B cell (primary cell): ENCODE data around the gene CLDN4. TPM values are rescaled to one million over a fixed set of nuclear protein-coding genes. Genes with fewer than 3 reads are reported as not detected.

Experiments used
- ATAC-seq: fragments of 200-7000 bp; cut with Tn5 transposase; one replicate; pipeline ENCODE4 v1.10.0; 2021; ENCODE audit warnings: low read depth, mild to moderate bottlenecking, moderate number of reproducible peaks, moderate library complexity
- CTCF ChIA-PET: fragments of 350-600 bp; sonication (Branson Sonifier 250); formaldehyde crosslinking; loops from one replicate; lab custom pipeline; 2021; ENCODE audit warnings: antibody characterized with exemption, inconsistent platforms; lab: Charles Lee
- POLR2A ChIA-PET: fragments of 350-600 bp; sonication (Branson Sonifier 250); formaldehyde crosslinking; loops from one replicate; lab custom pipeline; 2021; ENCODE audit warnings: antibody characterized with exemption; lab: Charles Lee
- DNase-seq: peaks from one replicate; pipeline ENCODE4 v3.0.0; 2013
- H2AFZ ChIP-seq: 2 replicates; pipeline ENCODE4 v1.6.1; 2012; ENCODE audit warnings: mild to moderate bottlenecking, low read depth, low read length; ENCODE audit not compliant: insufficient read depth, poor library complexity, severe bottlenecking
- H3K27ac ChIP-seq, 2 donors: 1 replicate in 1 of 2; 2 replicates in 1 of 2; pipeline ENCODE4 v1.5.1; 2012 to 2013; ENCODE audit warnings: low read length in 2 of 2, mild to moderate bottlenecking in 2 of 2, moderate library complexity in 1 of 2
- H3K27me3 ChIP-seq, 4 experiments: fragments of 200-600 bp in 1 of 4; sonication (generic) in 1 of 4; replicated peaks in 1 of 4; 1 replicate in 2 of 4; 2 replicates in 2 of 4; pipeline versions ENCODE4 v1.6.1 to v1.7.0; 2013 to 2016; ENCODE audit warnings: low read length in 3 of 4, mild to moderate bottlenecking in 2 of 4, mixed read lengths in 1 of 4, moderate library complexity in 1 of 4; ENCODE audit not compliant: insufficient read depth in 4 of 4, control insufficient read depth in 3 of 4; ENCODE audit errors: control extremely low read depth in 1 of 4
- H3K36me3 ChIP-seq, 2 experiments: replicated peaks in 1 of 2; 1 replicate in 1 of 2; 2 replicates in 1 of 2; pipeline versions ENCODE4 v1.6.1 to v1.7.1; 2013; ENCODE audit warnings: low read length in 1 of 2; ENCODE audit not compliant: insufficient read depth in 2 of 2, control insufficient read depth in 1 of 2; ENCODE audit errors: control extremely low read depth in 1 of 2, extremely low read depth in 1 of 2
- H3K4me1 ChIP-seq, 2 donors: fragments of 200-600 bp in 1 of 2; sonication (generic) in 1 of 2; 1 replicate in 1 of 2; 2 replicates in 1 of 2; pipeline versions ENCODE4 v1.5.1 to v1.6.1; 2013 to 2017; ENCODE audit warnings: low read length in 2 of 2; ENCODE audit not compliant: control insufficient read depth in 2 of 2, insufficient read depth in 2 of 2
- H3K4me2 ChIP-seq: replicated peaks from 2 replicates; pipeline ENCODE3; 2012; ENCODE audit warnings: mild to moderate bottlenecking, low read depth, low read length; ENCODE audit not compliant: poor library complexity, severe bottlenecking
- H3K4me3 ChIP-seq, 5 experiments: fragments of 200-600 bp in 1 of 5; sonication (generic) in 1 of 5; 1 replicate in 3 of 5; 2 replicates in 2 of 5; pipeline versions ENCODE4 v1.5.1 to v1.7.0; 2011 to 2016; ENCODE audit warnings: low read length in 4 of 5, mild to moderate bottlenecking in 4 of 5, low read depth in 2 of 5, control low read depth in 1 of 5, moderate library complexity in 1 of 5; ENCODE audit not compliant: insufficient read depth in 1 of 5; ENCODE audit errors: control extremely low read depth in 1 of 5, extremely low read depth in 1 of 5
- H3K79me2 ChIP-seq: fragments of 200-600 bp; sonication (generic); one replicate; pipeline ENCODE4 v1.6.0; 2016; ENCODE audit warnings: low read length; ENCODE audit not compliant: control insufficient read depth, insufficient read depth
- H3K9ac ChIP-seq: fragments of 200-600 bp; sonication (generic); 2 replicates; pipeline ENCODE4 v1.6.1; 2017; ENCODE audit warnings: mild to moderate bottlenecking, low read length, moderate library complexity
- H3K9me3 ChIP-seq, 3 donors: one replicate each; pipeline versions ENCODE4 v1.6.1 to v1.7.1; 2013; ENCODE audit warnings: low read length in 2 of 3; ENCODE audit not compliant: control insufficient read depth in 2 of 3, insufficient read depth in 1 of 3; ENCODE audit errors: control extremely low read depth in 1 of 3
- H4K20me1 ChIP-seq: 2 replicates; pipeline ENCODE4 v1.6.0; 2012; ENCODE audit warnings: mild to moderate bottlenecking, low read length; ENCODE audit not compliant: insufficient read depth, control insufficient read depth, poor library complexity, severe bottlenecking
- H3K27ac Mint-ChIP-seq: one replicate; pipeline ENCODE4 v1.8.0; 2021; ENCODE audit warnings: mixed read lengths
- H3K27me3 Mint-ChIP-seq: one replicate; pipeline ENCODE4 v1.8.0; 2021; ENCODE audit warnings: mixed read lengths
- H3K4me1 Mint-ChIP-seq: one replicate; pipeline ENCODE4 v1.8.0; 2021; ENCODE audit warnings: mixed read lengths
- H3K4me3 Mint-ChIP-seq: one replicate; pipeline ENCODE4 v1.8.0; 2021; ENCODE audit warnings: mixed read lengths
- H3K9me3 Mint-ChIP-seq: one replicate; pipeline ENCODE4 v1.8.0; 2022; ENCODE audit warnings: mixed read lengths; ENCODE audit not compliant: insufficient read depth
- EZH2 ChIP-seq: IDR thresholded peaks from 2 replicates; pipeline ENCODE4 v1.6.1; 2012; ENCODE audit warnings: borderline replicate concordance, low read depth, mild to moderate bottlenecking, moderate library complexity, low read length; ENCODE audit not compliant: insufficient read depth, poor library complexity, severe bottlenecking
- WGBS: methylation state at CpG from one replicate; pipeline ENCODE4 v1.1.5; 2013; ENCODE audit warnings: missing lambda C conversion rate; ENCODE audit not compliant: insufficient coverage; 5-methylcytosine and 5-hydroxymethylcytosine counted together
- intact Hi-C: fragments of 100-400 bp; cut with micrococcal nuclease; formaldehyde crosslinking; loops from one replicate; pipeline ENCODE4 v1.10.0; 2022
- polyA plus RNA-seq: library from polyadenylated mRNA; depleted of rRNA; stranded (reverse); fragments of >200 nt; gene quantifications from 2 replicates; pipeline ENCODE4 v1.2.3, GENCODE V29; 2012
- total RNA-seq, 2 donors: library from RNA; stranded (reverse); fragments of 120-200 nt in 1 of 2; gene quantifications; 1 replicate in 1 of 2; 2 replicates in 1 of 2; pipeline versions ENCODE4 v1.2.3 to v1.2.4, GENCODE V29; 2013 to 2022
- TF ChIP-seq, protein P1 (sequence below): fragments of 200-600 bp; IDR thresholded peaks from one replicate; pipeline ENCODE4 v1.8.0; 2022; ENCODE audit warnings: antibody characterized with exemption, mild to moderate bottlenecking

CLDN4 gene
- total and polyA plus RNA-seq, 2 donors (not counting 1 experiment from before 2014, with no cell fraction given): 0.09 TPM; not detected in 1

DNA sequence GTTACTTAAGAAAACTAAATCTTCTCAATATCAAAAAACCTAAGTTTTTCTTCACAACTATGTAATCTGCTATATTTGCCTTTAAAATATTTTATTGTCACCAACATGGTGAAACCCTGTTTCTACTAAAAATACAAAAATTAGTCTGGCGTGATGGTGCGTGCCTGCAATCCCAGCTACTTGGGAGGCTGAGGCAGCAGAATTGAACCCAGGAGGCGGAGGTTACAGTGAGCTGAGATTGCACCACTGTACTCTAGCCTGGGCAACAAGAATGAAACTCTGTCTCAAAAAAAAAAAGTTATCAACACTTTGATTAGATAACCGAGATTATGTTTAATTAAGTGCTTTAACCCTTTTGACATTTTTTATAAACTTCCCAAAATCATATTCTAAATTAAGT, 28.3 kb upstream of the CLDN4 start:
- Histone ChIP-seq H4K20me1 (no peaks in the 10 kb centered on the region), H2AFZ (no peak overlapping the region), H3K79me2 (no peaks in the 10 kb centered on the region), H3K9ac (no peak overlapping the region), H3K4me2 (no peak overlapping the region), H3K4me1 (no peaks in the 10 kb centered on the region), H3K4me3 (no peak overlapping the region), H3K27ac (no peak overlapping the region), H3K9me3 (no peaks in the 10 kb centered on the region), H3K36me3 (no peaks in the 10 kb centered on the region), H3K27me3 (no peaks in the 10 kb centered on the region)
- H3K4me3 Mint-ChIP-seq: no peak overlapping the region
- no peaks in the 10 kb centered on the region for H3K9me3 Mint-ChIP-seq
- no peaks in the 10 kb centered on the region for H3K4me1 Mint-ChIP-seq
- POLR2A ChIA-PET: no interaction called here
- no peak for TF ChIP-seq EZH2
- TF ChIP-seq, protein P1, sequence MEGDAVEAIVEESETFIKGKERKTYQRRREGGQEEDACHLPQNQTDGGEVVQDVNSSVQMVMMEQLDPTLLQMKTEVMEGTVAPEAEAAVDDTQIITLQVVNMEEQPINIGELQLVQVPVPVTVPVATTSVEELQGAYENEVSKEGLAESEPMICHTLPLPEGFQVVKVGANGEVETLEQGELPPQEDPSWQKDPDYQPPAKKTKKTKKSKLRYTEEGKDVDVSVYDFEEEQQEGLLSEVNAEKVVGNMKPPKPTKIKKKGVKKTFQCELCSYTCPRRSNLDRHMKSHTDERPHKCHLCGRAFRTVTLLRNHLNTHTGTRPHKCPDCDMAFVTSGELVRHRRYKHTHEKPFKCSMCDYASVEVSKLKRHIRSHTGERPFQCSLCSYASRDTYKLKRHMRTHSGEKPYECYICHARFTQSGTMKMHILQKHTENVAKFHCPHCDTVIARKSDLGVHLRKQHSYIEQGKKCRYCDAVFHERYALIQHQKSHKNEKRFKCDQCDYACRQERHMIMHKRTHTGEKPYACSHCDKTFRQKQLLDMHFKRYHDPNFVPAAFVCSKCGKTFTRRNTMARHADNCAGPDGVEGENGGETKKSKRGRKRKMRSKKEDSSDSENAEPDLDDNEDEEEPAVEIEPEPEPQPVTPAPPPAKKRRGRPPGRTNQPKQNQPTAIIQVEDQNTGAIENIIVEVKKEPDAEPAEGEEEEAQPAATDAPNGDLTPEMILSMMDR: no peak
- CTCF ChIA-PET: no interaction called here
- H3K27me3 Mint-ChIP-seq: peaks cover 4% of the 10 kb centered on the region
- 100% methylated on average over 3 of the region's 4 CpGs for WGBS
- DNase-seq (no peak), ATAC-seq (no peak)
- no peak overlapping the region for H3K27ac Mint-ChIP-seq
- intact Hi-C loops: no loop called here

DNA sequence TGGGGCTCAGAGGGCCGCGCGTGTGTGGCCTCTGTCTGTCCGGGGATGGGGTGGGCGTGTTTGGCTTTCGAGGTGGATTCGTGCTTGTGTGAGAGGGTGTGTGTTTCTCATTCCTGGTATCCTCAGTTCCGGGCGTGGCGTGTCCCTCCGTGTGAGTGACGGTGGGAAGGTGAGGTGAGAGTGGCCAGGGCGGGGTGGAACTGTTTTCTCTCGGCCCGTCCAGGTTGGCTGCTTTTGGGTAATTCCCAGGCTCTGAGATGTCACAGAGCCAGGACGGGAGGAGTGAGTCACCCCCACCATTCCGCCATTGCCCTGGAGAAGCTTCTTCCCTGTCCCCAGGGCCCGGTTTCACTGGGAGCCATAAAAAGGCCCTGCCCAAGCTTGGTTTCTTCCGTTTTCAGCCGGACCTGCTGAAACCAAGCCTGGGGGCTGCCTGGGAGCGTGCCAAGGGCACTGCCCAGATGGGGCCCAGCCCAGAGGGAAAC, 21.3 kb upstream of the CLDN4 start:
- peaks cover 3% of the 10 kb centered on the region for H3K9me3 Mint-ChIP-seq
- Histone ChIP-seq H3K9me3 (peaks cover 2 to 23% (median 9%) of the 10 kb centered on the region in 3 donors), H3K27ac (no peak overlapping the region), H3K4me2 (no peak overlapping the region), H3K36me3 (no peaks in the 10 kb centered on the region), H4K20me1 (no peaks in the 10 kb centered on the region), H3K9ac (no peak overlapping the region), H2AFZ (no peak overlapping the region), H3K27me3 (peaks cover 0 to 13% (median 0%) of the 10 kb centered on the region in 4 experiments), H3K79me2 (no peaks in the 10 kb centered on the region), H3K4me3 (no peak overlapping the region), H3K4me1 (no peaks in the 10 kb centered on the region)
- WGBS: 92% methylated on average over 21 of the region's 21 CpGs
- H3K4me1 Mint-ChIP-seq: no peaks in the 10 kb centered on the region
- POLR2A ChIA-PET: no interaction called here
- no peak for TF ChIP-seq EZH2
- TF ChIP-seq, protein P1: no peak
- peaks cover 14% of the 10 kb centered on the region for H3K27me3 Mint-ChIP-seq
- no peak overlapping the region for H3K27ac Mint-ChIP-seq
- DNase-seq: no peak
- intact Hi-C loops: no loop called here
- no peak overlapping the region for H3K4me3 Mint-ChIP-seq
- CTCF ChIA-PET: interaction anchor here (2.0 to 4.5 kb wide), 2 partner anchors 17 to 46 kb away, joined by 6 to 41 read pairs; no protein-coding TSS in a partner anchor
- no peak for ATAC-seq
